Activated T-helper 9 cell treated with anti-CD3 and anti-CD28 coated beads, Interleukin-2, amount 50 U/mL, for 16 hours (primary cell): ENCODE measurements around the gene TK1.
"Not testable (repeated sequence)": the region's sequence is repeated elsewhere in the genome, so short reads cannot be mapped to it uniquely, and the experiment has no call there.

Source experiments
- DNase-seq: peaks from one replicate; pipeline ENCODE4 v3.0.0-alpha.2; 2020; ENCODE audit warnings: low read depth

TK1 gene

GRCh38 chr17:78186692-78187595, at the start of gene TK1, which contains the start of gene AFMID:
Gene TK1 (minus strand): TSS chr17:78187052. CDS start chr17:78186994, 58 bp downstream.
Gene AFMID (plus strand): TSS chr17:78187362. CDS start chr17:78187371, 9 bp downstream.
- peak; percentile 77 for DNase-seq

GRCh38 chr17:78235885-78236284, 49.0 kb upstream of the TK1 start:
- no peak for DNase-seq

GRCh38 chr17:78235022-78235421, 48.2 kb upstream of the TK1 start:
- not testable (repeated sequence) for DNase-seq

- no peak for DNase-seq
These were observed 47.5 kb upstream of the TK1 start for GRCh38 chr17:78234261-78234865.

- no peak for DNase-seq
These were observed 46.8 kb upstream of the TK1 start for GRCh38 chr17:78233678-78234077.

- no peak for DNase-seq
These were observed 46.0 kb upstream of the TK1 start for GRCh38 chr17:78232859-78233173.

- no peak for DNase-seq
These were observed 45.4 kb upstream of the TK1 start for GRCh38 chr17:78231991-78232858.

- no peak for DNase-seq
These were observed 44.4 kb upstream of the TK1 start, which contains the start of gene TMEM235 for GRCh38 chr17:78230996-78231935. Gene TMEM235 (plus strand): TSS chr17:78231631. CDS start chr17:78232024, 393 bp downstream.

- no peak for DNase-seq
These were observed 43.6 kb upstream of the TK1 start for GRCh38 chr17:78230252-78230962.

- no peak for DNase-seq
These were observed 41.3 kb upstream of the TK1 start for GRCh38 chr17:78228176-78228575.

GRCh38 chr17:78227455-78227916, 40.6 kb upstream of the TK1 start:
- no peak for DNase-seq

- DNase-seq: no peak
These were observed 40.1 kb upstream of the TK1 start for GRCh38 chr17:78226759-78227454.

GRCh38 chr17:78226055-78226758, 39.4 kb upstream of the TK1 start:
- no peak for DNase-seq

GRCh38 chr17:78225088-78225865, 38.4 kb upstream of the TK1 start:
- DNase-seq: no peak

- no peak for DNase-seq
These were observed 37.6 kb upstream of the TK1 start for GRCh38 chr17:78224231-78225087.

GRCh38 chr17:78223765-78224164, 36.9 kb upstream of the TK1 start:
- DNase-seq: no peak

GRCh38 chr17:78223061-78223460, 36.2 kb upstream of the TK1 start:
- DNase-seq: no peak
